ENCODE measurements around the gene RAPGEF1. TPM values are rescaled to one million over a fixed set of nuclear protein-coding genes. Genes with fewer than 3 reads are reported as not detected.
"Not testable (repeated sequence)": the region's sequence is repeated elsewhere in the genome, so short reads cannot be mapped to it uniquely, and the experiment has no call there.

Gene RAPGEF1
- total RNA-seq, 1 experiment from 2014 or later, result 61.5 TPM

GRCh38 chr9:131757549-131757948, 17.7 kb upstream of the RAPGEF1 start:
- no peaks in the 10 kb centered on the region for H3K4me1 ChIP-seq (ENCODE audit: insufficient read depth, low read length, poor library complexity, severe bottlenecking)
- ChIA-PET CTCF (interaction anchor here (0.7 to 1.6 kb wide), 2 partner anchors 55 to 479 kb away, joined by 7 read pairs; no protein-coding TSS in a partner anchor), POLR2A (ENCODE audit: low non-redundant PET) (no interaction called here)
- H3K27ac ChIP-seq (ENCODE audit: low read depth, low read length, poor library complexity, severe bottlenecking), result no peak overlapping the region
- H3K9me3 ChIP-seq (ENCODE audit: low read depth, low read length, poor library complexity, severe bottlenecking), result no peaks in the 10 kb centered on the region
- H3K27me3 ChIP-seq (replicated peaks; ENCODE audit: insufficient read depth, low read depth, low read length, poor library complexity), result peaks cover 20% of the 10 kb centered on the region
- H3K4me3 ChIP-seq (ENCODE audit: low read depth, low read length, poor library complexity, severe bottlenecking), result no peak overlapping the region
- BruUV-seq (replicated peaks), result no TSS peak
- no peaks in the 10 kb centered on the region for H3K36me3 ChIP-seq (ENCODE audit: insufficient read depth, low read length, poor library complexity, severe bottlenecking)
- no peak for TF ChIP-seq CTCF (conservative IDR thresholded peaks at IDR 0.05; ENCODE audit: low read depth, low read length)
- no peak for TF ChIP-seq EZH2 (IDR thresholded peaks at IDR 0.05; ENCODE audit: borderline replicate concordance, low read depth, low read length, poor library complexity, severe bottlenecking)
- intact Hi-C loops (cut with micrococcal nuclease; ENCODE audit: unreplicated experiment), result loop anchor here (5.0 kb wide), 1 partner anchor 820 kb away; no protein-coding TSS in a partner anchor
- no peak for DNase-seq (ENCODE audit: low spot score)

- Histone ChIP-seq H3K9me3 (ENCODE audit: low read depth, low read length, poor library complexity, severe bottlenecking) (no peaks in the 10 kb centered on the region), H3K27me3 (replicated peaks; ENCODE audit: insufficient read depth, low read depth, low read length, poor library complexity) (peaks cover 20% of the 10 kb centered on the region), H3K4me1 (ENCODE audit: insufficient read depth, low read length, poor library complexity, severe bottlenecking) (no peaks in the 10 kb centered on the region), H3K27ac (ENCODE audit: low read depth, low read length, poor library complexity, severe bottlenecking) (no peak overlapping the region), H3K36me3 (ENCODE audit: insufficient read depth, low read length, poor library complexity, severe bottlenecking) (no peaks in the 10 kb centered on the region), H3K4me3 (ENCODE audit: low read depth, low read length, poor library complexity, severe bottlenecking) (no peak overlapping the region)
- TF ChIP-seq CTCF (conservative IDR thresholded peaks at IDR 0.05; ENCODE audit: low read depth, low read length), result peak; percentile 90
- no peak for TF ChIP-seq EZH2 (IDR thresholded peaks at IDR 0.05; ENCODE audit: borderline replicate concordance, low read depth, low read length, poor library complexity, severe bottlenecking)
- POLR2A ChIA-PET (ENCODE audit: low non-redundant PET), result no interaction called here
- intact Hi-C loops (cut with micrococcal nuclease; ENCODE audit: unreplicated experiment), result loop anchor here (5.0 kb wide), 1 partner anchor 822 kb away; no protein-coding TSS in a partner anchor
- BruUV-seq (replicated peaks), result no TSS peak
- CTCF ChIA-PET, result interaction anchor here (0.5 to 1.2 kb wide), 2 partner anchors 92 to 504 kb away, joined by 3 to 4 read pairs; no protein-coding TSS in a partner anchor
- peak; percentile 90 for DNase-seq (ENCODE audit: low spot score)
These were observed 15.8 kb upstream of the RAPGEF1 start for GRCh38 chr9:131755541-131756198.

- H3K27ac ChIP-seq (ENCODE audit: low read depth, low read length, poor library complexity, severe bottlenecking), result no peak overlapping the region
- peaks cover 20% of the 10 kb centered on the region for H3K27me3 ChIP-seq (replicated peaks; ENCODE audit: insufficient read depth, low read depth, low read length, poor library complexity)
- intact Hi-C loops (cut with micrococcal nuclease; ENCODE audit: unreplicated experiment), result loop anchor here (5.0 kb wide), 1 partner anchor 822 kb away; no protein-coding TSS in a partner anchor
- BruUV-seq (replicated peaks), result no TSS peak
- ChIA-PET POLR2A (ENCODE audit: low non-redundant PET) (no interaction called here), CTCF (no interaction called here)
- H3K4me3 ChIP-seq (ENCODE audit: low read depth, low read length, poor library complexity, severe bottlenecking), result no peak overlapping the region
- H3K9me3 ChIP-seq (ENCODE audit: low read depth, low read length, poor library complexity, severe bottlenecking), result no peaks in the 10 kb centered on the region
- no peaks in the 10 kb centered on the region for H3K4me1 ChIP-seq (ENCODE audit: insufficient read depth, low read length, poor library complexity, severe bottlenecking)
- H3K36me3 ChIP-seq (ENCODE audit: insufficient read depth, low read length, poor library complexity, severe bottlenecking), result no peaks in the 10 kb centered on the region
- DNase-seq (ENCODE audit: low spot score), result no peak
- TF ChIP-seq CTCF (conservative IDR thresholded peaks at IDR 0.05; ENCODE audit: low read depth, low read length), result no peak
- no peak for TF ChIP-seq EZH2 (IDR thresholded peaks at IDR 0.05; ENCODE audit: borderline replicate concordance, low read depth, low read length, poor library complexity, severe bottlenecking)
These were observed 15.0 kb upstream of the RAPGEF1 start for GRCh38 chr9:131754846-131755245.

GRCh38 chr9:131753751-131754150, 13.9 kb upstream of the RAPGEF1 start:
- POLR2A ChIA-PET (ENCODE audit: low non-redundant PET); H3K36me3 ChIP-seq (ENCODE audit: insufficient read depth, low read length, poor library complexity, severe bottlenecking); DNase-seq (ENCODE audit: low spot score); BruUV-seq (replicated peaks); H3K27ac ChIP-seq (ENCODE audit: low read depth, low read length, poor library complexity, severe bottlenecking); CTCF ChIA-PET; intact Hi-C loops (cut with micrococcal nuclease; ENCODE audit: unreplicated experiment); H3K4me1 ChIP-seq (ENCODE audit: insufficient read depth, low read length, poor library complexity, severe bottlenecking); H3K9me3 ChIP-seq (ENCODE audit: low read depth, low read length, poor library complexity, severe bottlenecking); H3K4me3 ChIP-seq (ENCODE audit: low read depth, low read length, poor library complexity, severe bottlenecking): not testable (repeated sequence)
- H3K27me3 ChIP-seq (replicated peaks; ENCODE audit: insufficient read depth, low read depth, low read length, poor library complexity), result peaks cover 16% of the 10 kb centered on the region

Data from A673 (cell line).